ENCODE data around the gene SCAND1. TPM values are rescaled to one million over a fixed set of nuclear protein-coding genes. Genes with fewer than 3 reads are reported as not detected.

Gene SCAND1
- total RNA-seq, 4 donors from 2014 or later: 88.4 to 182 (median 125) TPM

DNA sequence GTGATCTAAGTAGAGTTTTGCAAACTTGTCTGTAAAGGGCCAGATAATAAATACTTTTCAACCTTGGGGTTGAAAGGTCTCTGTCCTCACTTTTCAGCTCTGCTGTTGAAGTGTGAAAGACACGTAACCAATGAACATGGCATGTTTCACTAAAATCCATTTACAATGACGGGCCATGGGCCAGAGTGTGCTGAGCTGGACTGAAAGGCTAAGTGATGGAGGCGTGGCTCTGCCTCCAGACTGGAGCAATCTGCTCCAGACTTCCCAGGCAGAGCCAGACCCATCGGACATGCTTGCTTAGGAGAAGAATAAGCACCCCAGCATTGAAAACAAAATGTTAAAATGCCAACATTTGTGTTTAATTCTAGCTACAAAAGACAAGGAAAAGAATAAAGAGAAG lies 41.4 kb downstream of the SCAND1 start:
- Histone ChIP-seq H3K4me1 (no peaks in the 10 kb centered on the region), H3K4me3 (replicated peaks in 1 of 3) (no peak overlapping the region), H3K36me3 (peaks cover 3 to 5% of the 10 kb centered on the region in 2 donors), H3K27ac (no peak overlapping the region), H3K27me3 (no peaks in the 10 kb centered on the region), H3K9me3 (no peaks in the 10 kb centered on the region)
- DNase-seq: peak; percentile 11 to 36
- TF ChIP-seq, protein P1, sequence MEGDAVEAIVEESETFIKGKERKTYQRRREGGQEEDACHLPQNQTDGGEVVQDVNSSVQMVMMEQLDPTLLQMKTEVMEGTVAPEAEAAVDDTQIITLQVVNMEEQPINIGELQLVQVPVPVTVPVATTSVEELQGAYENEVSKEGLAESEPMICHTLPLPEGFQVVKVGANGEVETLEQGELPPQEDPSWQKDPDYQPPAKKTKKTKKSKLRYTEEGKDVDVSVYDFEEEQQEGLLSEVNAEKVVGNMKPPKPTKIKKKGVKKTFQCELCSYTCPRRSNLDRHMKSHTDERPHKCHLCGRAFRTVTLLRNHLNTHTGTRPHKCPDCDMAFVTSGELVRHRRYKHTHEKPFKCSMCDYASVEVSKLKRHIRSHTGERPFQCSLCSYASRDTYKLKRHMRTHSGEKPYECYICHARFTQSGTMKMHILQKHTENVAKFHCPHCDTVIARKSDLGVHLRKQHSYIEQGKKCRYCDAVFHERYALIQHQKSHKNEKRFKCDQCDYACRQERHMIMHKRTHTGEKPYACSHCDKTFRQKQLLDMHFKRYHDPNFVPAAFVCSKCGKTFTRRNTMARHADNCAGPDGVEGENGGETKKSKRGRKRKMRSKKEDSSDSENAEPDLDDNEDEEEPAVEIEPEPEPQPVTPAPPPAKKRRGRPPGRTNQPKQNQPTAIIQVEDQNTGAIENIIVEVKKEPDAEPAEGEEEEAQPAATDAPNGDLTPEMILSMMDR (IDR thresholded peaks at IDR 0.05): no peak
- no peak for TF ChIP-seq POLR2A (IDR thresholded peaks at IDR 0.05)
- 68 to 80% methylated on average over 4 of the region's 4 CpGs for WGBS, 2 donors
- intact Hi-C loops (cut with DNase I): no loop called here

DNA sequence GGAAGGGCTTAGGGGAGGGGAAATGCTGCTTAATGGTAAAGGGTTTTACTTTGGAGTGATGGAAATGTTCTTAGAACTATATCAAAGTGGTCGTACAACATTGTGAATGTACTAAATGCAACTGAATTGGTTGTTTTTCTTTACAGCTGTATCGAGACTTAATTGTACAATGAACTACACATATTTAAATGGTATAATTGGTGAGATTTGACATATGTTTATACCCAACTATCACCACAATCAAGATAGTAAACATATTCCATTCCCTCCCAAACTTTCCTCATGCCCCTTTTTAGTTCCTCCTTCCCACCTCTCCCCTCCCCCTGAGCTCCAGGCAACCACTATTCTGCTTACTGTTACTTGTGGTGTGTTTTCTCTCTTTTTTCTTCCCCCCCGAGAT lies 44.0 kb downstream of the SCAND1 start:
- WGBS, 2 donors: 97% methylated on average over 3 of the region's 3 CpGs
- no peak overlapping the region for H3K27ac ChIP-seq
- no peaks in the 10 kb centered on the region for H3K4me1 ChIP-seq
- H3K4me3 ChIP-seq (replicated peaks in 1 of 3): no peak overlapping the region
- intact Hi-C loops (cut with DNase I): no loop called here
- TF ChIP-seq, protein P1 (IDR thresholded peaks at IDR 0.05): no peak
- TF ChIP-seq POLR2A (IDR thresholded peaks at IDR 0.05): no peak
- DNase-seq: no peak
- H3K36me3 ChIP-seq: peaks cover 0 to 4% of the 10 kb centered on the region in 2 donors
- no peaks in the 10 kb centered on the region for H3K9me3 ChIP-seq
- no peaks in the 10 kb centered on the region for H3K27me3 ChIP-seq

GRCh38 chr20:35909796-35910195 lies 44.5 kb downstream of the SCAND1 start:
- no peak overlapping the region for H3K4me3 ChIP-seq (replicated peaks in 1 of 3)
- no peaks in the 10 kb centered on the region for H3K27me3 ChIP-seq
- WGBS, 2 donors: 88 to 100% methylated on average over 1 of the region's 1 CpG
- intact Hi-C loops (cut with DNase I): no loop called here
- no peak for DNase-seq
- H3K27ac ChIP-seq: no peak overlapping the region
- no peaks in the 10 kb centered on the region for H3K4me1 ChIP-seq
- H3K9me3 ChIP-seq: no peaks in the 10 kb centered on the region
- TF ChIP-seq, protein P1 (IDR thresholded peaks at IDR 0.05): no peak
- TF ChIP-seq POLR2A (IDR thresholded peaks at IDR 0.05): no peak
- peaks cover 0 to 6% of the 10 kb centered on the region in 2 donors for H3K36me3 ChIP-seq

- peaks cover 0 to 11% of the 10 kb centered on the region in 2 donors for H3K36me3 ChIP-seq
- no peaks in the 10 kb centered on the region for H3K9me3 ChIP-seq
- no peaks in the 10 kb centered on the region for H3K27me3 ChIP-seq
- H3K4me1 ChIP-seq: no peaks in the 10 kb centered on the region
- intact Hi-C loops (cut with DNase I): no loop called here
- no peak overlapping the region for H3K27ac ChIP-seq
- TF ChIP-seq POLR2A (IDR thresholded peaks at IDR 0.05): no peak
- TF ChIP-seq, protein P1 (IDR thresholded peaks at IDR 0.05): no peak
- WGBS, 2 donors: 88 to 97% methylated on average over 1 of the region's 1 CpG
- no peak for DNase-seq
- H3K4me3 ChIP-seq (replicated peaks in 1 of 3): no peak overlapping the region
Measured at GRCh38 chr20:35909176-35909575, 45.1 kb downstream of the SCAND1 start.

- no peak overlapping the region for H3K27ac ChIP-seq
- TF ChIP-seq POLR2A (IDR thresholded peaks at IDR 0.05): no peak
- TF ChIP-seq, protein P1 (IDR thresholded peaks at IDR 0.05): no peak
Measured at GRCh38 chr20:35908007-35908406, 46.3 kb downstream of the SCAND1 start.

More at GRCh38 chr20:35908007-35908406, 46.3 kb downstream of the SCAND1 start:
- Histone ChIP-seq H3K4me3 (replicated peaks in 1 of 3) (no peak overlapping the region), H3K9me3 (no peaks in the 10 kb centered on the region), H3K36me3 (peaks cover 0 to 11% of the 10 kb centered on the region in 2 donors), H3K27me3 (no peaks in the 10 kb centered on the region), H3K4me1 (no peaks in the 10 kb centered on the region)
- intact Hi-C loops (cut with DNase I): no loop called here
- no peak for DNase-seq

Measured in thyroid gland (tissue), 4 donors.